ENCODE measurements around the gene SORCS2.
A peak's percentile ranks its signal among the peaks of the same experiment; 100 is the strongest.
"Not testable (repeated sequence)": the region's sequence is repeated elsewhere in the genome, so short reads cannot be mapped to it uniquely, and the experiment has no call there.

The SORCS2 gene

DNA sequence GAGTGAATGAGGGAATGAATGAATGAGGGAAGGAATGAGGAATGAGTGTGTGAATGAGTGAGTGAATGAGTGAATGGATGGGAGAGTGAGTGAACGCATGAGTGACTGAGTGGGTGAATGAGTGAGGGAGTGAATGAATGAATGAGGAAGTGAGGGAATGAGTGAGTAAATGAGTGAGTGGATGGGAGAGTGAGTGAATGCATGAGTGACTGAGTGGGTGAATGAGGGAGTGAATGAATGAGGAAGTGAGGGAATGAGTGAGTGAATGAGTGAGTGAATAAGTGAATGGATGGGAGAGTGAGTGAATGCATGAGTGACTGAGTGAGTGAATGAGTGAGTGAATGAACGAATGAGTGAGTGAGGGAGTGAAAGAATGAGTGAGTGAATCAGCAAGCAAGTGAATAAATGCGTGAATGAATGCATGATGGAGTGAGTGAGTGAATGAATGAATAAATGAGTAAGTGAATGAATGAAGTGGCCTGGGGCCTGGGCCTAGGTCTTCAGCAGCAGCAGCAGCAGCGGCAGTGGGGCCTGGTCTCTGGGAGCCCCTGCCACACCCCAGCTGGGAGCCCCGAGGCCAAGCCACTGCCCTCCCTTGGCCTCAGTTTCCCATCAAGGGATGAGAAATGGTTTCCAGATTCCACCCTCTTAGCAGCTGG lies 258.6 kb downstream of the SORCS2 start:
- no peak for DNase-seq (ENCODE audit: low spot score)

DNA sequence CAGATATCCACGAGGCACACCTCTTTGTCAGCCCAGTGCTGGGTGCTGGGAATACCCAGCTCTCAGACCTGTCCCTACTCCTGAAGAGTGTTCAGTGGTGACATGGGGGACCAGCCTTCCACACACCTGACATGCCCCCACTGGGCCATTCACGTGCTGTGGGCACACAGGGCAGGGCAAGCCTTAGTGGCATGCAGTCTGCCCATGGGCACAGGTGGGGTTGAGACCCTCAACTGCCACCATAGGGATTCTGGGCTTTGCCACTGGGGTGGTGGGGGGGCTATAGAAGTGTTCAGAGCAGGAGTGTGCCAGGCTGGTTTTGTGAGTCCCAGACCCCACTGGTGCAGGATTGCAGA lies 259.1 kb downstream of the SORCS2 start:
- DNase-seq (ENCODE audit: low spot score): no peak

GRCh38 chr4:7451800-7452199 lies 259.5 kb downstream of the SORCS2 start:
- no peak for DNase-seq (ENCODE audit: low spot score)

- not testable (repeated sequence) for DNase-seq (ENCODE audit: low spot score)
Measured at GRCh38 chr4:7452802-7453201, 260.5 kb downstream of the SORCS2 start.

- DNase-seq (ENCODE audit: low spot score): no peak
Measured at GRCh38 chr4:7457201-7458065, 265.1 kb downstream of the SORCS2 start.

GRCh38 chr4:7458066-7458425 lies 265.7 kb downstream of the SORCS2 start:
- no peak for DNase-seq (ENCODE audit: low spot score)

GRCh38 chr4:7458477-7458876 lies 266.1 kb downstream of the SORCS2 start:
- DNase-seq (ENCODE audit: low spot score): no peak

- DNase-seq (ENCODE audit: low spot score): no peak
Measured at GRCh38 chr4:7459471-7459870, 267.1 kb downstream of the SORCS2 start.

GRCh38 chr4:7460566-7460965 lies 268.2 kb downstream of the SORCS2 start:
- DNase-seq (ENCODE audit: low spot score): no peak

GRCh38 chr4:7461230-7461629 lies 268.9 kb downstream of the SORCS2 start:
- DNase-seq (ENCODE audit: low spot score): no peak

DNA sequence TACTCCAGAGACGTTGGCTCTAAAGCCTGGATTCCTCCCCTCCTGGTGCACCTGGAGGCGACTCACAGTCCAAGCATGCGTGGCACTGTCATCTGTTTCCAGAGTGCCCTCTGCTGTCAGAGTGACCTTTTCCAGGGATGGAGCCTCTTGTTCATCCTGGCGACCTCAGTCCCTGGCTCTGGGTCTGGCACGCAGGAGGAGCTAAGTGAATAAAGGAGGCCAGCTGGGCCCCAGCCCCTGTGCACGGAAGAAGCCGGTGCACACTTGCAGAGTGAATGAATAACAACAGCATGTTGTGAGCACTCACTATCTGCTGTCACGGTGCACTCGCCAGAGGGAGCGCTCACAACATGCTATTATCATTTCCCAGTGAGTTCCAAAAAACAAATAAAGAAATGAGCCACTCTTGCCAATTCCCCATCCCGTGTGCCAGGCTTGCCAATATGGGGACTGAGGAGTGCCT lies 270.2 kb downstream of the SORCS2 start:
- DNase-seq (ENCODE audit: low spot score): peak; percentile 53

GRCh38 chr4:7463566-7464258 lies 271.4 kb downstream of the SORCS2 start:
- DNase-seq (ENCODE audit: low spot score): no peak

GRCh38 chr4:7464259-7464655 lies 271.9 kb downstream of the SORCS2 start:
- DNase-seq (ENCODE audit: low spot score): no peak

DNA sequence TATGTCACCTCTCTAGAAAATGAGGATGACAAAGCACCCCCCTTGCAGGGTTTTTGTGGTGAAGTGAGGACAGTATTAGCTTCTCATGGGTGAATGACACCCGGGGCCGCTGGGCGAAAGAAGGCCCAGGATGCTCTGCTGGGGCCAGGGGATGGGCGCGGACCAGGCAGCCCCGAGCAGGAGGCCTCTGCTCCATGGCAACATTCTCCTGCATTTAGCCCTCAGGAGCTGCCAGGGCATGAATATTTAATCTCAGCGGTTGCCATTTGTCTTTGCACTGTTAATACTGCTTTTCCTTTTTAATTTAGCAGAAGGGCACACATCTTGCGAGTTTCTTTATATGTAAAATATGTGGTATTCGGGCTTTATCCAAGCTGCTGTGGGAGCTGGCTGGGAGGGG lies 272.7 kb downstream of the SORCS2 start:
- no peak for DNase-seq (ENCODE audit: low spot score)

DNA sequence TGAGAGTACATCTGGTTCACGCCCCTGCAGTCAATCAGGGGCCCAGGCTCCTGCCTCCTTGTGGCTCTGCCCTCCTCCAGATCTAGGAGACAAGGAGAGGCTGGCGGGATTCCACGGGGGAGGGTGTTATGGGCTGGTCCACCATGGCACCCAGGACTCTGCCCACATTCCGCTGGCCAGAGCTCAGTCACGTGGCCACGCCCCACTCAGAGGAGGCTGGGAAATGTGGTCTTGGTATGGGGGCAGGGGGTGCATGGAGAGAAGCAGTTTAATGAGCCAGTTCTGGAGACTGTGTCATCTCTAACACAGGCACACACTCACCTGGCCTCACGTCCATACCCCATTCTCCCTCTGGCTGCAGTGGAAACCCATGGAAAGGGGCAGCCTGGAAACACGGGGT lies 273.9 kb downstream of the SORCS2 start:
- no peak for DNase-seq (ENCODE audit: low spot score)

GRCh38 chr4:7466904-7467303 lies 274.6 kb downstream of the SORCS2 start:
- DNase-seq (ENCODE audit: low spot score): no peak

GRCh38 chr4:7467471-7467870 lies 275.1 kb downstream of the SORCS2 start:
- no peak for DNase-seq (ENCODE audit: low spot score)

- DNase-seq (ENCODE audit: low spot score): no peak
Measured at GRCh38 chr4:7469023-7469422, 276.7 kb downstream of the SORCS2 start.

GRCh38 chr4:7470111-7470510 lies 277.8 kb downstream of the SORCS2 start:
- no peak for DNase-seq (ENCODE audit: low spot score)

GRCh38 chr4:7470522-7471128 lies 278.3 kb downstream of the SORCS2 start:
- no peak for DNase-seq (ENCODE audit: low spot score)

GRCh38 chr4:7472442-7473013 lies 280.2 kb downstream of the SORCS2 start:
- no peak for DNase-seq (ENCODE audit: low spot score)

DNA sequence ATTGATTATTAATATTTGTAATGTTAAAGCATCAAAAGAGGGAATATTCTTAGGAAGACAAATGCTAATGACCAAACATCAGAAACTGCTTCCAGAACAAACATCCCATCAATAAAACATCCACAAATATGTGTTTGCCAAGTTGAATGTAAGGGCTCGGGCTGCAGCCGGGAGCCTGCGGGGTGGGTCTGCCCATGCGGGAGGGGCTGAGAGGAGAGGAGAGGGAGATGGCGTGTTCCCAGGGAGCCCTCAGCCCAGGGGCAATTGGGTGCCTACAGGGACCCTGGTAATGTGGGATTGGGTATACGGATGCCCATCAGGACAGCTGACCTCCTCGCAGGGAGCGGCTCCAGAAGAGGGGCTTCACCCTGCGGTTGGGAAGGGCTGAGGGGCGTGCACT lies 280.7 kb downstream of the SORCS2 start:
- no peak for DNase-seq (ENCODE audit: low spot score)

Measured in cerebellar cortex (tissue), 1 donor.